A549 (cell line): ENCODE results near the gene FBF1.
A peak's percentile ranks its signal among the peaks of the same experiment; 100 is the strongest.

Experiments
- NR3C1 ChIP-seq: fragments of >200 bp; sonication (Bioruptor Twin); formaldehyde crosslinking; IDR thresholded peaks from 3 replicates; pipeline ENCODE4 v1.6.1; 2017
- RAD21 ChIP-seq, 2 experiments: fragments of >200 bp in 1 of 2; sonication (Bioruptor Twin) in 1 of 2; formaldehyde crosslinking in 1 of 2; IDR thresholded peaks in 1 of 2; conservative IDR thresholded peaks in 1 of 2; 2 replicates in 1 of 2; 3 replicates in 1 of 2; pipeline ENCODE4 v1.6.1; 2012 to 2018; ENCODE audit warnings: inconsistent platforms in 1 of 2
- TFCP2L1 ChIP-seq: fragments of 250-450 bp; sonication (Bioruptor Pico); IDR thresholded peaks from 2 replicates; pipeline ENCODE4 v1.5.0; 2021; ENCODE audit warnings: mild to moderate bottlenecking
- ZSCAN20 ChIP-seq: fragments of 250-450 bp; sonication (Bioruptor Pico); IDR thresholded peaks from 2 replicates; pipeline ENCODE4 v1.8.0; 2022; ENCODE audit warnings: mild to moderate bottlenecking, moderate library complexity
- TF ChIP-seq, protein P1 (sequence below): IDR thresholded peaks from 2 replicates; pipeline ENCODE4 v1.6.1; 2012; ENCODE audit warnings: low read depth, borderline replicate concordance
- TF ChIP-seq, protein P2 (sequence below): fragments of >200 bp; sonication (Bioruptor Twin); formaldehyde crosslinking; IDR thresholded peaks from 3 replicates; pipeline ENCODE4 v1.5.1; 2016

DNA sequence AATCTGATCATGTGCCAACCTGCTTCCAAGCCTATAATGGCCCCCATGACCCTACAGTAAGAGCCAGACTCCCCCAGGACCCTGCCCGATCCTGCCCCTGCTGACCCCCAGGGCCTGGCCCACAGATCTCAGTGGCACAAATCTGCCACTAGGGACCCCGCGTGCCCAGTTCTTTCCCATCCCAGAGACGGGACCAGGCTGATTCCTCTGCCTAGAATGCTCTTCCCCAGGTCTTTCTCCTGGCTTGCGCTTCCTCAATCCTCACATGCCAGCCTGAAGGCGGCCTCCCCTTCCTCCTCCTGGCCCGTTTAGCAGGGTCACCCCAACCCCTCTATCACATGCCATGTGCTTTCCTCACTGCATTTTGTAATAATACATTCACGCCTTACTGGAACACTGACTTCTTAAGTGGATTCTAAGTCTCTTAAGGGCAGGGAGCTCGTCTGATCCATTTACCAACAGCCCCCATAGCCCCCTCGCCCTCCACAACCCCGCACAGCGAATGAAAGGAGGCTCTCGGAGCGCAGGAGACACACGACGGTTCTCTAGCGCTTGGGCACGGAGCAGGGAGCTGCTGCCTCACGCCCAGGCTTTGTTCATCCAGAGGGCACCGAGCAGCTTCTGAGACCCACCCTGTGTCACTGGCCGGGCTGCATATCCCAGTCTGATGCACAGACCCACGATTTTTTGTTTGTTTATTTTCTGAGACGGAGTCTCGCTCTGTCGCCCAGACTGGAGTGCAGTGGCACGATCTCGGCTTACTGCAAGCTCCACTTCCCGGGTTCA is 45.3 kb downstream of the FBF1 start:
- 0 out of 5 replicates have a peak, but pooled peaks of 1 of the 2 experiments have one; percentile 11 for TF ChIP-seq RAD21 (conservative IDR thresholded peaks at IDR 0.05 in 1 of 2, IDR thresholded peaks at IDR 0.05 in 1 of 2)
- TF ChIP-seq NR3C1: no peak
- TF ChIP-seq, protein P1, sequence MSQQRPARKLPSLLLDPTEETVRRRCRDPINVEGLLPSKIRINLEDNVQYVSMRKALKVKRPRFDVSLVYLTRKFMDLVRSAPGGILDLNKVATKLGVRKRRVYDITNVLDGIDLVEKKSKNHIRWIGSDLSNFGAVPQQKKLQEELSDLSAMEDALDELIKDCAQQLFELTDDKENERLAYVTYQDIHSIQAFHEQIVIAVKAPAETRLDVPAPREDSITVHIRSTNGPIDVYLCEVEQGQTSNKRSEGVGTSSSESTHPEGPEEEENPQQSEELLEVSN: no peak
- TF ChIP-seq, protein P2, sequence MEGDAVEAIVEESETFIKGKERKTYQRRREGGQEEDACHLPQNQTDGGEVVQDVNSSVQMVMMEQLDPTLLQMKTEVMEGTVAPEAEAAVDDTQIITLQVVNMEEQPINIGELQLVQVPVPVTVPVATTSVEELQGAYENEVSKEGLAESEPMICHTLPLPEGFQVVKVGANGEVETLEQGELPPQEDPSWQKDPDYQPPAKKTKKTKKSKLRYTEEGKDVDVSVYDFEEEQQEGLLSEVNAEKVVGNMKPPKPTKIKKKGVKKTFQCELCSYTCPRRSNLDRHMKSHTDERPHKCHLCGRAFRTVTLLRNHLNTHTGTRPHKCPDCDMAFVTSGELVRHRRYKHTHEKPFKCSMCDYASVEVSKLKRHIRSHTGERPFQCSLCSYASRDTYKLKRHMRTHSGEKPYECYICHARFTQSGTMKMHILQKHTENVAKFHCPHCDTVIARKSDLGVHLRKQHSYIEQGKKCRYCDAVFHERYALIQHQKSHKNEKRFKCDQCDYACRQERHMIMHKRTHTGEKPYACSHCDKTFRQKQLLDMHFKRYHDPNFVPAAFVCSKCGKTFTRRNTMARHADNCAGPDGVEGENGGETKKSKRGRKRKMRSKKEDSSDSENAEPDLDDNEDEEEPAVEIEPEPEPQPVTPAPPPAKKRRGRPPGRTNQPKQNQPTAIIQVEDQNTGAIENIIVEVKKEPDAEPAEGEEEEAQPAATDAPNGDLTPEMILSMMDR: peak; percentile 36; the same call in 2 of the 3 replicates
- TF ChIP-seq TFCP2L1 (CRISPR knock-in tag): 0 out of 2 replicates have a peak, but pooled peaks have one; percentile 44
- TF ChIP-seq ZSCAN20 (CRISPR knock-in tag): no peak
